ENCODE measurements around the gene TGFBI. TPM values are rescaled to one million over a fixed set of nuclear protein-coding genes. Genes with fewer than 3 reads are reported as not detected.

TGFBI gene
- total RNA-seq, 1 donor from 2014 or later = 204 TPM

DNA sequence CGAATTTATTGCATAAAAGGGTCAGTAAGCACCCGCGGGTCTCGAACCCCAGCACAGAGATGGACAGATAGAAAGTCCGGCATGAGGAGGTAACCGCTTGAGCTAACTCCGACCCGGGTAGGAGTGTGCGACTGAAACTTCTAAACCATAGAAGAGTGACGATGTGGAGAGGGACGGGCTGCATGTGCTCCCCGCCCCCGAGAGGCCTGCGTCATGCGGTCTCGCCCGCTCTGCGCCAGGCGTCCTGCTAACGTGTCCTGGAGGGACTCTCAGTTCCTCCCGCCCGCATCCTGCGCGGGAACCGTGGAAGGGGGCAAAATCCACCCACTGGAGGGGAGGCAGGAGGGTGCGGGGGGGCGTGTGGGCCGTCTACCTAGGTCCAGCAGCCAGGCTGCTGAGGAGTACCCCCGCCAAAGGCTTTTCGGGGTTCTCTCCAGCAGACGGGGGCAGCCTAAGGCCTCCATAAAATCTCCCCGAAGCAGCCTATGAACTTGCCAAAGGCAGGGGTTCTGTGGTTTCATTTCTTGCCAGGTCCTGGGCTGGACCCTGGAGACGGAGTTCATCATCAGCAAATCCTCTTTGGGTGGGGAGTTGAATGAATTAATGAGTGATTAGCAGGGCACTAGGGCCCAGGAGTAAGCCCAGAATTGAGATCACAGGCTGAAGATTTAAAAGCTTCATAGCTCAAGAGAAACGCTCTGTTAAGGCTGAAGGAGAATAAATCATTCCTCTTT is 51.9 kb downstream of the TGFBI start:
- peaks cover 6 to 8% (median 7%) of the 10 kb centered on the region in 3 donors for H3K4me1 ChIP-seq (ENCODE audit: control insufficient read depth in 3 of 3, insufficient read depth in 3 of 3, low read length in 3 of 3)
- peak overlapping the region; percentile 59 for H3K27ac ChIP-seq (ENCODE audit: low read depth, low read length)
- peak overlapping the region in 1 of 3 donors; percentile 50 for H3K9ac ChIP-seq (ENCODE audit: low read depth in 1 of 3, low read length in 3 of 3)
- H3K27me3 ChIP-seq (ENCODE audit: control insufficient read depth in 3 of 3, insufficient read depth in 3 of 3, low read length in 3 of 3) = no peaks in the 10 kb centered on the region
- H3K36me3 ChIP-seq (ENCODE audit: control insufficient read depth in 3 of 3, insufficient read depth in 3 of 3, low read length in 3 of 3) = no peaks in the 10 kb centered on the region
- H3K4me3 ChIP-seq (ENCODE audit: low read length in 3 of 3) = peak overlapping the region in 2 of 3 donors; percentile 16 to 31
- no peaks in the 10 kb centered on the region for H3K9me3 ChIP-seq (ENCODE audit: control insufficient read depth in 3 of 3, low read length in 3 of 3)

DNA sequence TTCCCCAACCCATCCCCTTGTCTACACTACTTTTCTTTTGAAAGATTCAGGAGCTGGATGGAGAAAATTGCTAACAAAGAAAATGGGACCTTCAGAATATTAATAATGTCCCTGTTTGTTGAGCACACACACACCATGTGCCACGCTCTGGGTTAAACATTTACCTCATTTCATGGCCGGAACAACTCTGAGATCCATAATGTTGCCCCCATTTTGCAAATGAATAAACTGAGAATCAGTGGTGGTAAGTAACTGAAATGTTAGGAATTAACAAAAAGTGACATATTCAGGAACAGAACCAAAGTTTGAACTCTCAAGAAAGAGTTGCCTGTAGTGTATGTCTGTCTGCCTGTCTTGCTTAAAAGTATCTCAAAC is 52.4 kb downstream of the TGFBI start:
- no peaks in the 10 kb centered on the region for H3K27me3 ChIP-seq (ENCODE audit: control insufficient read depth in 3 of 3, insufficient read depth in 3 of 3, low read length in 3 of 3)
- peak overlapping the region in 1 of 3 donors; percentile 50 for H3K9ac ChIP-seq (ENCODE audit: low read depth in 1 of 3, low read length in 3 of 3)
- no peaks in the 10 kb centered on the region for H3K9me3 ChIP-seq (ENCODE audit: control insufficient read depth in 3 of 3, low read length in 3 of 3)
- no peaks in the 10 kb centered on the region for H3K36me3 ChIP-seq (ENCODE audit: control insufficient read depth in 3 of 3, insufficient read depth in 3 of 3, low read length in 3 of 3)
- H3K4me1 ChIP-seq (ENCODE audit: control insufficient read depth in 3 of 3, insufficient read depth in 3 of 3, low read length in 3 of 3) = peaks cover 6 to 8% (median 7%) of the 10 kb centered on the region in 3 donors
- H3K4me3 ChIP-seq (ENCODE audit: low read length in 3 of 3) = no peak overlapping the region
- H3K27ac ChIP-seq (ENCODE audit: low read depth, low read length) = no peak overlapping the region

DNA sequence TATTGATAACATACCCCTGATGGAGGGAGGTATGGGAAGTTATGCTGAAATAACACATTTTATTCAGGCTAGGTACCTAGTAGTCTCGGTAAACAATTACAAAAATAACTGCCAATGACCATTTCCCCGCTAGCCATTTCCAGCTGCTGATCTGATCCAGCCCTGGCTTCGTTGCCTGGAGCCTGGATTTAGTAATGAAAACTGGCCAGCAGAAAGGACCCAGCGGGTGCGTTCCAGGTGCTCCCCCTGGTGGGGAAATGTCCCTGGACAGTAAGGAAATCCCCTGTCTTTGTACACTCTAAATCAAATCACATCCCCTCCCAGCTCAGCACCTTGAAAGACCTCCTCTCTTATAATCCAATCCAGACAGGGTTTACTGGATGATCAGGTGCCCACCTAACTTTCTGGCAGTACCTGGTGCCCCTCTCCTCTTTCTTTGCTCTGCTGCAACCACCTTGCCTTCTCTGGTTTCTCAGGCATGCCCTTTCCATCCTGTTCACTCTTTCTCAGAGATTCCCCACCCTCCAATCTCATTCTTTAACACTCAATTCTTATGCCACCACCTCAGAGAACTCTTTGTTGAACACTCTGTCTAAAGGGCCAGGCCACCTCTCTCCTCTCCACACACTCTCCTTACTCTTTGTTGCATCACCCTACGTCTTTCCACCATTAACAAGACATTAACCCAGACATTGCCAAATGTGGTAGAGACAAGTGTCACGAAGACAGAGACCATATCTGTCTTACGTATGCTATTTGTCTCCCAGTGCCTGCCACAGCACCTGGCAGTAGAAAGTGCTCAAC is 53.8 kb downstream of the TGFBI start:
- H3K27ac ChIP-seq (ENCODE audit: low read depth, low read length) = no peak overlapping the region
- H3K9ac ChIP-seq (ENCODE audit: low read depth in 1 of 3, low read length in 3 of 3) = peak overlapping the region in 2 of 3 donors; percentile 7 to 36
- H3K4me1 ChIP-seq (ENCODE audit: control insufficient read depth in 3 of 3, insufficient read depth in 3 of 3, low read length in 3 of 3) = peaks cover 6 to 12% (median 8%) of the 10 kb centered on the region in 3 donors
- no peaks in the 10 kb centered on the region for H3K27me3 ChIP-seq (ENCODE audit: control insufficient read depth in 3 of 3, insufficient read depth in 3 of 3, low read length in 3 of 3)
- H3K9me3 ChIP-seq (ENCODE audit: control insufficient read depth in 3 of 3, low read length in 3 of 3) = no peaks in the 10 kb centered on the region
- no peak overlapping the region for H3K4me3 ChIP-seq (ENCODE audit: low read length in 3 of 3)
- no peaks in the 10 kb centered on the region for H3K36me3 ChIP-seq (ENCODE audit: control insufficient read depth in 3 of 3, insufficient read depth in 3 of 3, low read length in 3 of 3)

DNA sequence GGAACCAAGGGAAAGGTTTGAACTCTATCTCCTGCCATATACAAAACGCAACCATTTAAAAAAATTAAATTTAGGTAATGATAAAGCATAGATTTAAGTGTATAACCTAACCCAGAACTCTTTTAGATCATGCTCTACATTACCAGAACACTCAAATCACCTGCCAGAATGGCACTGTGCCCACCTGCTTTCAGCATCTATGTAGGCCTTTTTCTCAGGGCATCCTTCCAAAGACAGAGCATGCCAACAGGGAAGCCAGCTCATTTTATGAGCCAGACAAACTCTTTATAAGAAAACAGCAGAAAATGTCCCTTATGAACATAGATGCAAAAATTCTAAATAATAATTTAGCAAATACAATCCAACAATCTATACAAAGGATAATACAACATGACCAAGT is 55.9 kb downstream of the TGFBI start:
- Histone ChIP-seq H3K4me1 (ENCODE audit: control insufficient read depth in 3 of 3, insufficient read depth in 3 of 3, low read length in 3 of 3) (peaks cover 19 to 23% (median 19%) of the 10 kb centered on the region in 3 donors), H3K27me3 (ENCODE audit: control insufficient read depth in 3 of 3, insufficient read depth in 3 of 3, low read length in 3 of 3) (no peaks in the 10 kb centered on the region), H3K36me3 (ENCODE audit: control insufficient read depth in 3 of 3, insufficient read depth in 3 of 3, low read length in 3 of 3) (no peaks in the 10 kb centered on the region), H3K9me3 (ENCODE audit: control insufficient read depth in 3 of 3, low read length in 3 of 3) (no peaks in the 10 kb centered on the region), H3K9ac (ENCODE audit: low read depth in 1 of 3, low read length in 3 of 3) (no peak overlapping the region), H3K4me3 (ENCODE audit: low read length in 3 of 3) (no peak overlapping the region), H3K27ac (ENCODE audit: low read depth, low read length) (no peak overlapping the region)

DNA sequence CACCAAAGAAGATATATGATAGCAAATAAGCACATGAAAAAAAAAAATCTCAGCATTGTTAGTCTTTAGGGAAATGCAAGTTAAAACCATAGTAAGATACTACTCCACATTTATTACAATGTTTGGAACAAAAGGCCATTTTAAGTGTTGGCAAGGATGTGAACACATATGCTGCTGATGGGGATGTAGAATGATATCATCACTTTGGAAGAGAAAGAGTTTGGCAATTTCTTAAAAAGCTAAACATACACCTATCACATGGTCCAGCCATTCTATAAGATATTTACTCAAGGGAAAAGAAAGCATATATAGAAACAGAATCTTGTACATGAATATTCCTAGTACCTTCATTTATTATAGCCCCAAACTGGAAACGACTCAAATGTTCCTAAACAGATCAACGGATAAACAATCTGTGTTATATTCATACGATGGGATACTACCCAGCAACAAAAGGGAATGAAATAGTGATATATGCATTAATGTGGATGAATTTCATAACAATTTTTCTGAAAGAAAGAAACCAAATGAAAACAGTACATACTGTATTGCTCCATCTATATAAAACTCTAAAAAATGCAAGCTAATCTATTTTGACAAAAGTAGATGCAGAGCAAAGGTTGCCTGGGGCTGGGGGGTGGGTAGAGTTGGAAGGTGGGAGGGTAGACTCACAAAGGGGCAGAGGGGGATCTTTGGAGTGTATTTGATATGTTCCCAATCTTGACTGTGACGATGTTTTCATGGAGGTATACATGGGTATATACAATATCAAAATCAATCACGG is 58.2 kb downstream of the TGFBI start:
- no peaks in the 10 kb centered on the region for H3K9me3 ChIP-seq (ENCODE audit: control insufficient read depth in 3 of 3, low read length in 3 of 3)
- no peak overlapping the region for H3K27ac ChIP-seq (ENCODE audit: low read depth, low read length)
- no peaks in the 10 kb centered on the region for H3K27me3 ChIP-seq (ENCODE audit: control insufficient read depth in 3 of 3, insufficient read depth in 3 of 3, low read length in 3 of 3)
- no peak overlapping the region for H3K4me3 ChIP-seq (ENCODE audit: low read length in 3 of 3)
- H3K9ac ChIP-seq (ENCODE audit: low read depth in 1 of 3, low read length in 3 of 3) = no peak overlapping the region
- H3K36me3 ChIP-seq (ENCODE audit: control insufficient read depth in 3 of 3, insufficient read depth in 3 of 3, low read length in 3 of 3) = no peaks in the 10 kb centered on the region
- H3K4me1 ChIP-seq (ENCODE audit: control insufficient read depth in 3 of 3, insufficient read depth in 3 of 3, low read length in 3 of 3) = peaks cover 16 to 22% (median 22%) of the 10 kb centered on the region in 3 donors

DNA sequence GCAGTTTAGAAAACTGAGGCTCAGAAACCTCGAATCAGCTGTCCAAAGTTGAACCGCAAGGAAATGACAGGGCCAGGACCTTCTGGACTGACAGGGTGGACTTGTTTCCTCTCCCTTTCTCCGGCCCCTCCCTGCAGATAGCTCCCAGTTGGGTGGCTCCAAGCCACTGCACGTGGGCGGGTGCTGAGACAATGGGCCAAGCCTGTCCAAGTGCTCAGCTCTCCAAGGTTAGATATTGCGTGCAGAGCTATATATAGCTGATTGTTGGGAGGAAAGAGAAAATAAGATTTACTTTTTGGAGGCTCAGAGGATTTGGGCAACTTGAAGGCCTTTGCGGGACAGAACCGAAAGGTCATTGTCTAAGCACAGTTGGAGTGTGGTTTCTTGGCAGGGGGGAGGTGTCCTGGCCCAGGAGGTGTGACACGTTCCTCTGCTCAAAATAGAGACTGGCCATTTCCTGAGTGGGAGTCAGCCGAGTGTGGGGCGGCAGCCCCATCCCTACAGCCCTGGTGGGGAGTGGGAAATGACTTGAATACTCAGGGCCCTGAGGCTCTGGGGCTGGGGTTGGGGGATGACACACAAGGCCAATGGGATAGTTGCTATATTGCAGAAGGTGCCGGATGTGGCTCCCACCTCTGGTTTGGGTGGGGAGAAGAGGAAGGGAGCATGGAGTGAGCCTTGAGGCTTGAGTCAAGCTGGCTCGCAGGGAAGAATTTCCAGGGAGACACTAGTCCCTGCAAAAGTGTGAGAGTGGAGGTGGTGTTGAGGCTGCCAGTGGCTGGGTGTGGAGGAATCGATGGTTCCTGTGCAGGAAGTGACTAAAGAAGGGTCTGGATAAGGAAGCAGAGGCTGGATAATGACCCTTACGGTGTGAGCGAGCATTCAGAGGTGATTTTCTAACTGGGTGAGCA is 59.4 kb downstream of the TGFBI start:
- Histone ChIP-seq H3K9ac (ENCODE audit: low read depth in 1 of 3, low read length in 3 of 3) (peak overlapping the region; percentile 36 to 65 (median 49)), H3K9me3 (ENCODE audit: control insufficient read depth in 3 of 3, low read length in 3 of 3) (no peaks in the 10 kb centered on the region), H3K36me3 (ENCODE audit: control insufficient read depth in 3 of 3, insufficient read depth in 3 of 3, low read length in 3 of 3) (no peaks in the 10 kb centered on the region), H3K27me3 (ENCODE audit: control insufficient read depth in 3 of 3, insufficient read depth in 3 of 3, low read length in 3 of 3) (no peaks in the 10 kb centered on the region), H3K4me1 (ENCODE audit: control insufficient read depth in 3 of 3, insufficient read depth in 3 of 3, low read length in 3 of 3) (peaks cover 12 to 17% (median 14%) of the 10 kb centered on the region in 3 donors), H3K27ac (ENCODE audit: low read depth, low read length) (peak overlapping the region; percentile 89), H3K4me3 (ENCODE audit: low read length in 3 of 3) (peak overlapping the region in 2 of 3 donors; percentile 16 to 37)

DNA sequence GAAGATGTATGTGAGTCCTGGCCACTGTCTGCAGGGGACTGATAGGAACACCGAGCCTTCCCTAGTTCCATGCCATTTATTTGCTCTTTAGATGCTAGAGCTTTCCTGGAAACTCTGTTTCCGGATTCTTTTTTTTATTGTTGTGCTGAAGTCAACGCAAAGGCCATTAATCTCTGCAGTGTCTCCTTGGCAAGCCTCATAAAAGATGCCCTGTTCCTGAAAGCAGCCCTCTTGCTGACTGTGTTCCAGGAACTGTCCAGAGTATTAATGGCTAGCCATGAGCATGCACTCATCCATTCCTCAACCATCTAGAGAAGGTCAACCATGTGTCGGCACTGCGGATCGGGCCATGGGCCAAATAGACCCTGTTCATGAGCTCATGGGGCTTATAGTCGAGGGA is 61.0 kb downstream of the TGFBI start:
- Histone ChIP-seq H3K27me3 (ENCODE audit: control insufficient read depth in 3 of 3, insufficient read depth in 3 of 3, low read length in 3 of 3) (peaks cover 0 to under 1% (median 0%) of the 10 kb centered on the region in 3 donors), H3K4me1 (ENCODE audit: control insufficient read depth in 3 of 3, insufficient read depth in 3 of 3, low read length in 3 of 3) (peaks cover 12 to 17% (median 14%) of the 10 kb centered on the region in 3 donors), H3K27ac (ENCODE audit: low read depth, low read length) (no peak overlapping the region), H3K36me3 (ENCODE audit: control insufficient read depth in 3 of 3, insufficient read depth in 3 of 3, low read length in 3 of 3) (no peaks in the 10 kb centered on the region), H3K4me3 (ENCODE audit: low read length in 3 of 3) (no peak overlapping the region), H3K9me3 (ENCODE audit: control insufficient read depth in 3 of 3, low read length in 3 of 3) (no peaks in the 10 kb centered on the region), H3K9ac (ENCODE audit: low read depth in 1 of 3, low read length in 3 of 3) (no peak overlapping the region)

DNA sequence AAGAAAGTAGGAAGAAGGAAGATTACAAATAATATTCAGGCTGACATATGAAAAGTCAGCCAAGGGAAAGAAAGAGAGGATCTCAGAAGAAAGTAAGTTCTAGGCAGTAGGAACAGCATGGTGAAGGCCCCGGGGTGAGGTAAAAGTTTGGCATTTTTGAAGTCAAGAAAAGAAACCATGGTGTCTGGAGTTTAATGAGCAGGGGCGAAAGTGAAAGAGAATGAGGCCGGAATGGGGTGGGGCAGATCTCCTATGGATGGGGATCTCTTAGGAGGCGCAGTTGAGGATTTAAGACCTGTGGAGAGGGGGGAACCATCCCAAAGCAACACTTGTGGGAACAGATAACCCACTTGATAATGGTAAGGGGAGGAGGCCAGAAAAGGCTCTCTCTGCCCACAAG is 61.5 kb downstream of the TGFBI start:
- Histone ChIP-seq H3K9me3 (ENCODE audit: control insufficient read depth in 3 of 3, low read length in 3 of 3) (no peaks in the 10 kb centered on the region), H3K4me1 (ENCODE audit: control insufficient read depth in 3 of 3, insufficient read depth in 3 of 3, low read length in 3 of 3) (peaks cover 12 to 17% (median 14%) of the 10 kb centered on the region in 3 donors), H3K4me3 (ENCODE audit: low read length in 3 of 3) (no peak overlapping the region), H3K9ac (ENCODE audit: low read depth in 1 of 3, low read length in 3 of 3) (no peak overlapping the region), H3K27me3 (ENCODE audit: control insufficient read depth in 3 of 3, insufficient read depth in 3 of 3, low read length in 3 of 3) (peaks cover 0 to 6% (median 0%) of the 10 kb centered on the region in 3 donors), H3K27ac (ENCODE audit: low read depth, low read length) (no peak overlapping the region), H3K36me3 (ENCODE audit: control insufficient read depth in 3 of 3, insufficient read depth in 3 of 3, low read length in 3 of 3) (no peaks in the 10 kb centered on the region)
